ENCODE measurements around the gene ZNF639. TPM values are rescaled to one million over a fixed set of nuclear protein-coding genes. Genes with fewer than 3 reads are reported as not detected.
A peak's percentile ranks its signal among the peaks of the same experiment; 100 is the strongest.
"Not testable (repeated sequence)": the region's sequence is repeated elsewhere in the genome, so short reads cannot be mapped to it uniquely, and the experiment has no call there.

Gene ZNF639, protein sequence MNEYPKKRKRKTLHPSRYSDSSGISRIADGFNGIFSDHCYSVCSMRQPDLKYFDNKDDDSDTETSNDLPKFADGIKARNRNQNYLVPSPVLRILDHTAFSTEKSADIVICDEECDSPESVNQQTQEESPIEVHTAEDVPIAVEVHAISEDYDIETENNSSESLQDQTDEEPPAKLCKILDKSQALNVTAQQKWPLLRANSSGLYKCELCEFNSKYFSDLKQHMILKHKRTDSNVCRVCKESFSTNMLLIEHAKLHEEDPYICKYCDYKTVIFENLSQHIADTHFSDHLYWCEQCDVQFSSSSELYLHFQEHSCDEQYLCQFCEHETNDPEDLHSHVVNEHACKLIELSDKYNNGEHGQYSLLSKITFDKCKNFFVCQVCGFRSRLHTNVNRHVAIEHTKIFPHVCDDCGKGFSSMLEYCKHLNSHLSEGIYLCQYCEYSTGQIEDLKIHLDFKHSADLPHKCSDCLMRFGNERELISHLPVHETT
- 84.7 and 85.3 TPM in 2 replicates for polyA plus RNA-seq (2014; cell fraction: cytosol; rRNA removed)
- 54.8 and 60.8 TPM in 2 replicates for polyA plus RNA-seq (2014; cell fraction: nucleus; rRNA removed)

DNA sequence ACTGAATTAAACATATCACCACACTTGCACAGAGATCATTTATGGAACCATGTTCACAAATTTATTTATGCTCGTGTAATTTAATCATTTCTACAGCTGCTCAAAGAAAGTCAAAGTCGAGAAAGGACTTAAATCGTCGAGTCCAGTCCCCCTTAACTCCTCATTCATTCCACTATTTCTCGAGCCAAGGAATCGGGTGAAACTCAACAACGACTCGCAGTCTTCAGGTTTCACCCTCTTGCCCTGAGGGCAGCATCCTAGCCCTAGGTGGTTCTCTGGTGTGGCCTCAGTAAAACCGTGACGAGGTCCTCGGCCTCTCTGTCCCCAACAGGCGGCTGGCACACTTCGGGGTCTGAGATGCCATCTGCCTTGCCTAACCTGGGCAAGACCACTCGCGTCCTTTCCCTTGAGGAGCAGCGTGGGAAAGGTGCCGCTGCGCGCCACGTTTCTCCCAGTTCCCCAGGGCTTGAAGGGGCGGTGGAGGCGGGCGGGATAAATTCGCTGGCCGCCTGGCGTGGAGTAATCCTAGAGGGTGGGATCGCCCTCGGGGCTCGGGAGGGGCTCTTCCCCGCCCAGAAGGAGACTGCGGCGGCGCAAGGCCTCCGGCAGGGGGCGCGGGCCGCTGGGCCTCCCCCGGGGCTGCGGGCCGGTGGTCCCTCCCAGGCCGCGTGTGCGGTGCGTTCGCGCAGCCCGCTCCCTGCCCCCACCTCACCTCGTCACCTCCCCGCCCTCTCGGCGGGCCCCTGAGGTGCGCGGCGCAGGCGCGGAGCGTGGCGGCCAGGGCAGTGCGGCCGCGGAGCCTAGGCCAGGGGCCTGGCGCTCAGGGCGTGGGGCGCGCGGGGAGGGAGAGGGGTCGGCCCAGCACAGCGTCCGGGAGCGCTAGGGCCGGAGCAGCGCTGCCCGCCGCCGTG, at the start of gene ZNF639:
TSS of gene ZNF639 (plus strand) at position 746 of the 911 bp plus-strand sequence. CDS start 5,263 bp downstream, outside the sequence.
- peak; percentile 95 for DNase-seq (ENCODE audit: low spot score)

- not testable (repeated sequence) for DNase-seq (ENCODE audit: low spot score)
Measured at GRCh38 chr3:179274434-179274833, 48.4 kb upstream of the ZNF639 start.

GRCh38 chr3:179276001-179276400, 46.8 kb upstream of the ZNF639 start:
- DNase-seq (ENCODE audit: low spot score) = no peak

GRCh38 chr3:179276743-179277142, 46.1 kb upstream of the ZNF639 start:
- no peak for DNase-seq (ENCODE audit: low spot score)

GRCh38 chr3:179278151-179278550, 44.7 kb upstream of the ZNF639 start:
- DNase-seq (ENCODE audit: low spot score) = no peak

- DNase-seq (ENCODE audit: low spot score) = no peak
Measured at GRCh38 chr3:179278932-179279693, 43.7 kb upstream of the ZNF639 start.

DNA sequence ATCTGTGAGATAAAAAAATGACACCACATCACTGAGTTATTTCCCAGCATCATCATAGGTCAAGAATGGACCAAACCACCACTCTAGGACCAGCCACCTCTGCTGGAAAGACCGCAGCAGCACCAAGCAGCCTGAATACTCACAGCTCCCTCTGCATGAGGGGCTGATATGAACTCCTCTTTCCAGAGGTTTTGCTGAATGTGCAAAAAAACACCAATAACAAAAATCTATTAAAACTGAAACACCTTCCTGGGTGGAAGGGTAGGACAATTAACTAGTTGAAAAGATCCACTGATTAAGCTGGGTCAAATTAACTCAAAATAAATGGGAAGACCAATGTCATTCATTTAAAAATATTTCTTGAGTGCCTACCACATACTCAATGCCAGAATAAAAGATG, 43.0 kb upstream of the ZNF639 start:
- DNase-seq (ENCODE audit: low spot score) = no peak

DNA sequence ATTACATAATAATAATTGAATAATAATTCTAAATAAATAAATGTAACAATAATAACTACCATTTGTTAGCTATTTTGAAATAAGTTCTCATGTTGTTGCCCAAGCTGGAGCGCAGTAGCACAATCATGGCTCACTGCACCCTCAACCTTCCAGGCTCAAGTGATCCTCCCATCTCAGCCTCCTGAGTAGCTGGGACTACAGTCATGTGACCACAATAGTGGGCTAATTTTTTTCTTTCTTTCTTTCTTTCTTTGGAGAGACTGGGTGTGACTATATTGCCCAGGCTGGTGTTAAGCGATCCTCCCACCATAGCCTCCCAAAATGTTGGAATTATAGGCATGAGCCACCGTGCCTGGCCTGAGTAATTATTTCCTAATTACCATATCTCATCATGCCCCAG, 41.0 kb upstream of the ZNF639 start:
- DNase-seq (ENCODE audit: low spot score) = no peak

- no peak for DNase-seq (ENCODE audit: low spot score)
Measured at GRCh38 chr3:179286331-179286730, 36.5 kb upstream of the ZNF639 start.

DNA sequence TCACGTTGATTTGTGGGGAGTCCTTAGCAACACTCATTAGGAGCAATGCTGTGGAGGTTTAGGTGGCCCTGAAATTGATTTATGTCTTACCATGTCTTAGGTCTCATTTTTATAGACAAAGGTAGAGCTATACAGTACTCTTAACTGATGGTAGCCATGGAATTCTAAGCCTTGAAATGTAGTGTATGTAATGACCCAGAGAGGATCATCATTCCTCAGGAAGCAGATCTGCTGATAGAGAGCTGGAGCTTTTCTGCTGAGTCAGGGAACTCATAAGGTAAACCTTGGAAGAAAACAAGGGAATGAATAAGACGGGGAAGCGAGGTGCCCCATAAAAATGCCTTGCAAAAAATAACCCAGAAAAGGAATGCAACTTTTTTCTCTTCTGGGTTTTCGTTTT, 34.0 kb upstream of the ZNF639 start:
- no peak for DNase-seq (ENCODE audit: low spot score)

GRCh38 chr3:179289295-179289694, 33.5 kb upstream of the ZNF639 start:
- no peak for DNase-seq (ENCODE audit: low spot score)

- DNase-seq (ENCODE audit: low spot score) = no peak
Measured at GRCh38 chr3:179292450-179292849, 30.4 kb upstream of the ZNF639 start.

DNA sequence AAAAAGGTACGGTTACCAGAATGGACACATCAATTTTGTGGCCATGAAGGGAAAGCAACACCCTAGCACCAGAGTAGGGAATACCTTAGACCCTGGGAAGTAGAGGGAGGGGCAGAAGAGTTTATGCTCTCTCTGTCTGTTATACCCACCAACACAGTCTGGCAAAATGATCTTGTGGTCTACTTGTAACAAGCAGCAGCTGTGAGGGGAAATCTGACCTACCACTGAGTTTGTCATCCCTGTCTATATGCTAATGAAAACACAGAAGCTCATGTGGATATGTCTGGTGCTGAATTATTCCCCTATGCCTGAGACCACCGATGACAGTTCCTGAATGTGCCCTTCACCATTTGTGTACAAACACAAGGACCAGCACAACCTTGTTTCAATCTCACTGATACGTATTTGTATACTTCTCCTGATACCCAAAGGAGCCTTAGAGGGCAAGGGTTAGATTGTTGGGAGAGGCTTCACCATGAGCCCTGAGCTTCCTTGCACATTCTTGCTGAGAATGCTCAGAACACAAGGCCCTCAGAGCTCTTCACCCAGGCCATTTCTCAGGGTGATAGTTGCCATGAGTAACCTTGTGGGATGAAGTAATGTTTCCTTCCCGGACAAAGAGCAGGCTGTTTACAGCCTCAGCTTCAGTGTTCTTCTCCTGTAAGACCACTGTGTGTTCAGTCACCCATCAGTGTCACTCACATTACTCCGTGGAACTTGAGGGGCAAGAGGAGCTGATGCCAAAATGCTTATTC, 24.7 kb upstream of the ZNF639 start:
- no peak for DNase-seq (ENCODE audit: low spot score)

- DNase-seq (ENCODE audit: low spot score) = no peak
Measured at GRCh38 chr3:179299316-179299715, 23.5 kb upstream of the ZNF639 start.

GRCh38 chr3:179299999-179300613, 22.7 kb upstream of the ZNF639 start:
- DNase-seq (ENCODE audit: low spot score) = no peak

DNA sequence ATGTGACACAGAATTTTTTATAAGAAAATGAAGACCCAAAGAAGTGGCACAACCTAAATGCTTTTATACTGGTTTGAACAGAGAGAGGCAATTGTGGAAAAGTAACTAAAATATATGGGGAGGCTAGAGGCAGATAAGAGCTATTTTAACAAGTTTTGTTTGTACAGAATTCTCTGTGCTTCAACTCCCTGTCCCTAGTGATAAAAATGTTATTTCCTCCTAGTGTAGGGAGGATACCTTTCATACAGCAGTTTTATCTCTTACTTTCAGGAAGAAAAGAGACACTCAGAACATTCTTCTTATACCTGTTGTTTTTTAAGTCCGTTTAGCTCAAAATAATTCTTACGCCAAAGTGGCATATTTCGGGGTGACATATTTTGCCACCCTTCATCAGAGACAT, 21.2 kb upstream of the ZNF639 start:
- no peak for DNase-seq (ENCODE audit: low spot score)

DNA sequence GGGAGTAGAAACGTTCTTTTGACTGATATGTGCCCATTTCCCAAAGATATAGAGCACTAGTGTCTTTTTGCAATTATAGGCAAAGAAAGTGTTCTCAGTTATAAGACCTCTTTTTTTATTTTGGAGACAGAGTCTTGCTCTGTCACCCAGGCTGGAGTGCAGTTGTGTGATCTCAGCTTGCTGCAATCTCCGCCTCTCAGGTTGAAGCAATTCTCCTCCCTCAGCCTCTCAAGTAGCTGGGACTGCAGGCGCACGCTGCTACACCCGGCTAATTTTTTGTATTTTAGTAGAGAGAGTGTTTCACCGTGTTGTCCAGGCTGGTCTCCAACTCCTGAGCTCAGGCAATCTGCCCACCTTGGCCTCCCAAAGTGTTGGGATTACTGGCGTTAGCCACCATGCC, 20.7 kb upstream of the ZNF639 start:
- no peak for DNase-seq (ENCODE audit: low spot score)

- no peak for DNase-seq (ENCODE audit: low spot score)
Measured at GRCh38 chr3:179304605-179305004, 18.2 kb upstream of the ZNF639 start.

DNA sequence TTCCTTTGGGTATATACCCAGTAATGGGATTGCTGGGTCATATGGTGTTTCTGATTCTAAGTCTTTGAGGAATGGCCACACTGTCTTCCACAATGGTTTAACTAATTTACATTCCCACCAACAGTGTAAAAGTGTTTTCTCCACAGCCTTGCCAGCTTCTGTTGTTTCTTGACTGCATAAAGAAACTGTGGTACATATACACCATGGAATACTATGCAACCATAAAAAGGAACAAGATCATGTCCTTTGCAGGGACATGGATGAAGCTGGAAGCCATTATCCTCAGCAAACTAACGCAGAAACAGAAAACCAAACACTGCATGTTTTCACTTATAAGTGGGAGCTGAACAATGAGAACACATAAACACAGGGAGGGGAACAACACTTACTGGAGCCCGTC, 15.5 kb upstream of the ZNF639 start:
- not testable (repeated sequence) for DNase-seq (ENCODE audit: low spot score)

DNA sequence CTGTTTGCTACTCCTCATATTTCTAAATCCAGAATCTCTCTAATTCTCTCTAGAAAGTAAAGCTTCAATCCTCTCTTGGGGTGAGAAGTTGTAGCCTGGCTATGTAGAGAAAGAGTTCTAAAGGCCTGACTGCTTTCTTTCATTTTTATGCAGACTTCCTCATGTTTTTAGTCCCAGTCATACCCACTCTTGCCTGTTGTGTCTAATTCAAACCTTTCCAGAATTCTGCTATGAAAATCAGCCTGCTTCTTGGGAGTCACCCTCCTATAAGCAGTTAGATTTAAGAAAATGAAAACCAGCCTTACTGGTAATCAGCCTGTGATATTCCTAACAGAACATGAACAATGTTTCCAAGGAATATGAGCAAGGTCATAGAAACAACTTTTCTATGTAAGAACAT, 14.8 kb upstream of the ZNF639 start:
- no peak for DNase-seq (ENCODE audit: low spot score)
